Heart left ventricle (tissue), 16 donors: ENCODE measurements around the gene ARG1. TPM values are rescaled to one million over a fixed set of nuclear protein-coding genes. Genes with fewer than 3 reads are reported as not detected.

Experiments used
- ATAC-seq, 4 donors: fragments of 200-7000 bp; cut with Tn5 transposase; one replicate each; pipeline ENCODE4 v1.9.1; 2020 to 2022; ENCODE audit warnings: moderate library complexity in 4 of 4, mild to moderate bottlenecking in 3 of 4, moderate number of reproducible peaks in 1 of 4
- DNase-seq, 5 donors: peaks; one replicate each; pipeline ENCODE4 v3.0.0-alpha.2; 2020
- H3K27ac ChIP-seq, 12 donors: fragments of 200-600 bp; sonication (generic) in 4 of 12; one replicate each; pipeline versions ENCODE4 v1.5.0 to v1.8.0; 2016 to 2022; ENCODE audit warnings: mild to moderate bottlenecking in 2 of 12
- H3K27me3 ChIP-seq, 9 donors: fragments of 200-600 bp; sonication (generic) in 2 of 9; one replicate each; pipeline versions ENCODE4 v1.5.1 to v1.8.0; 2016 to 2022; ENCODE audit warnings: mild to moderate bottlenecking in 3 of 9
- H3K36me3 ChIP-seq, 9 donors: fragments of 200-600 bp; sonication (generic) in 2 of 9; one replicate each; pipeline versions ENCODE4 v1.5.0 to v1.8.0; 2018 to 2022; ENCODE audit warnings: mild to moderate bottlenecking in 2 of 9
- H3K4me1 ChIP-seq, 12 donors: fragments of 200-600 bp; sonication (generic) in 4 of 12; one replicate each; pipeline versions ENCODE4 v1.5.0 to v1.8.0; 2016 to 2022; ENCODE audit warnings: mild to moderate bottlenecking in 3 of 12
- H3K4me3 ChIP-seq, 12 donors: fragments of 200-600 bp; sonication (generic) in 4 of 12; one replicate each; pipeline versions ENCODE4 v1.5.0 to v1.8.0; 2017 to 2022; ENCODE audit warnings: mild to moderate bottlenecking in 9 of 12, moderate library complexity in 4 of 12
- H3K9me3 ChIP-seq, 12 donors: fragments of 200-600 bp; sonication (generic) in 4 of 12; one replicate each; pipeline versions ENCODE4 v1.5.0 to v1.8.0; 2016 to 2022; ENCODE audit warnings: mild to moderate bottlenecking in 1 of 12
- POLR2A ChIP-seq, 2 donors: fragments of 450-650 bp; IDR thresholded peaks; one replicate each; pipeline ENCODE4 v1.6.1; 2017; ENCODE audit warnings: antibody characterized with exemption in 2 of 2, mild to moderate bottlenecking in 2 of 2, moderate library complexity in 2 of 2
- WGBS, 4 donors: extraction: QIAGEN DNeasy Blood & Tissue Kit in 2 of 4; methylation state at CpG; one replicate each; pipeline versions ENCODE4 v1.1.5 to v1.1.7; 2013 to 2018; 5-methylcytosine and 5-hydroxymethylcytosine counted together
- intact Hi-C, 10 donors: fragments of 100-400 bp; cut with DNase I; formaldehyde crosslinking; loops; one replicate each; pipeline versions ENCODE4 v1.11.1 to v1.14.2; 2022
- polyA plus RNA-seq, 2 donors: library from polyadenylated mRNA; stranded (reverse); fragments of 200-250 nt; gene quantifications; one replicate each; pipeline ENCODE4 v1.2.3, GENCODE V29; 2013
- total RNA-seq, 9 donors: library from RNA; depleted of rRNA in 2 of 9; stranded (reverse); fragments of >200 nt in 2 of 9; fragmentation: NEBNext Ultra II Directional in 3 of 9; extraction: Animal tissue kit (Norgen Biotek cat#: 25700) in 3 of 9; gene quantifications; one replicate each; pipeline versions ENCODE4 v1.1.0 to v1.2.4, GENCODE V29; 2016 to 2023
- TF ChIP-seq, protein P1 (sequence below), 12 donors: fragments of 200-600 bp; sonication (generic) in 4 of 12; IDR thresholded peaks; one replicate each; pipeline versions ENCODE4 v1.5.0 to v1.8.0; 2018 to 2022; ENCODE audit warnings: antibody characterized with exemption in 12 of 12, mild to moderate bottlenecking in 5 of 12
- donor health status: ischemic (EF 13 %, LVEDD 7.1; RV severe dilation, severe dysfunction).
- donor health status: healthy with polysubstance abuse.
- donor health status: DM: no; HTN: yes; CAD: no.
- donor health status: DM: no; HTN: no; CAD: no.
- donor health status: ischemic (EF 25% LVEDD 6.9; RV normal size, moderate dysfunction).
- donor health status: ischemic (EF 25% LVEDD 5.7; RV mildly dilated, moderate dysfunction).
- donor health status: healthy.
- donor health status: DM: yes; HTN: yes; CAD: no.
- donor health status: ischemic (EF 35%, LVEDD 5.7; RV mildly dilated, moderate dysfunction).
- donor health status: nonischemic (EF 11% LVEDD 7.7; RV severe dilation, severe dysfunction).
- donor health status: DM: yes; HTN: yes; CAD: no.
- donor health status: PGD.
- donor health status: ischemic (EF 29% LVEDD 5.4; RV normal size, mild dysfunction).
- donor health status: nonischemic (EF 23%, LVEDD 6.1; RV moderate dilation, normal function).

The ARG1 gene
- total and polyA plus RNA-seq, 11 donors: 0.37 to 0.94 (median 0.51) TPM; not detected in 6

- intact Hi-C loops: no loop called here
- H3K4me1 ChIP-seq: no peaks in the 10 kb centered on the region
- DNase-seq: no peak
- H3K27ac ChIP-seq: no peak overlapping the region
- no peak overlapping the region for H3K4me3 ChIP-seq
- H3K36me3 ChIP-seq: peaks cover 0 to 37% (median 16%) of the 10 kb centered on the region in 9 donors
- WGBS, 4 donors: 62 to 74% (median 67%) methylated on average over 2 of the region's 2 CpGs
- no peaks in the 10 kb centered on the region for H3K9me3 ChIP-seq
- H3K27me3 ChIP-seq: no peaks in the 10 kb centered on the region
- no peak for ATAC-seq
- TF ChIP-seq, protein P1, sequence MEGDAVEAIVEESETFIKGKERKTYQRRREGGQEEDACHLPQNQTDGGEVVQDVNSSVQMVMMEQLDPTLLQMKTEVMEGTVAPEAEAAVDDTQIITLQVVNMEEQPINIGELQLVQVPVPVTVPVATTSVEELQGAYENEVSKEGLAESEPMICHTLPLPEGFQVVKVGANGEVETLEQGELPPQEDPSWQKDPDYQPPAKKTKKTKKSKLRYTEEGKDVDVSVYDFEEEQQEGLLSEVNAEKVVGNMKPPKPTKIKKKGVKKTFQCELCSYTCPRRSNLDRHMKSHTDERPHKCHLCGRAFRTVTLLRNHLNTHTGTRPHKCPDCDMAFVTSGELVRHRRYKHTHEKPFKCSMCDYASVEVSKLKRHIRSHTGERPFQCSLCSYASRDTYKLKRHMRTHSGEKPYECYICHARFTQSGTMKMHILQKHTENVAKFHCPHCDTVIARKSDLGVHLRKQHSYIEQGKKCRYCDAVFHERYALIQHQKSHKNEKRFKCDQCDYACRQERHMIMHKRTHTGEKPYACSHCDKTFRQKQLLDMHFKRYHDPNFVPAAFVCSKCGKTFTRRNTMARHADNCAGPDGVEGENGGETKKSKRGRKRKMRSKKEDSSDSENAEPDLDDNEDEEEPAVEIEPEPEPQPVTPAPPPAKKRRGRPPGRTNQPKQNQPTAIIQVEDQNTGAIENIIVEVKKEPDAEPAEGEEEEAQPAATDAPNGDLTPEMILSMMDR (IDR thresholded peaks at IDR 0.05): no peak
- no peak for TF ChIP-seq POLR2A (IDR thresholded peaks at IDR 0.05)
Observed at GRCh38 chr6:131574133-131574532, 1.1 kb downstream of the ARG1 start.

GRCh38 chr6:131574686-131575085 is 1.7 kb downstream of the ARG1 start:
- H3K27ac ChIP-seq: no peak overlapping the region
- intact Hi-C loops: no loop called here
- no peak overlapping the region for H3K4me3 ChIP-seq
- WGBS, 4 donors: 91 to 96% (median 95%) methylated on average over 4 of the region's 4 CpGs
- H3K4me1 ChIP-seq: no peaks in the 10 kb centered on the region
- H3K36me3 ChIP-seq: peaks cover 0 to 43% (median 22%) of the 10 kb centered on the region in 9 donors
- no peaks in the 10 kb centered on the region for H3K9me3 ChIP-seq
- TF ChIP-seq POLR2A (IDR thresholded peaks at IDR 0.05): no peak
- H3K27me3 ChIP-seq: no peaks in the 10 kb centered on the region
- DNase-seq (no peak), ATAC-seq (no peak)

GRCh38 chr6:131575834-131576478 is 2.9 kb downstream of the ARG1 start:
- H3K4me3 ChIP-seq: no peak overlapping the region
- DNase-seq: no peak
- ATAC-seq: peak in 1 of 4 donors; percentile 33
- intact Hi-C loops: no loop called here
- no peaks in the 10 kb centered on the region for H3K9me3 ChIP-seq
- peaks cover 0 to 55% (median 32%) of the 10 kb centered on the region in 9 donors for H3K36me3 ChIP-seq
- H3K4me1 ChIP-seq: no peaks in the 10 kb centered on the region
- no peaks in the 10 kb centered on the region for H3K27me3 ChIP-seq
- 92 to 96% (median 94%) methylated on average over 5 of the region's 5 CpGs for WGBS, 4 donors
- H3K27ac ChIP-seq: no peak overlapping the region
- TF ChIP-seq, protein P1 (IDR thresholded peaks at IDR 0.05): no peak
- TF ChIP-seq POLR2A (IDR thresholded peaks at IDR 0.05): no peak

DNA sequence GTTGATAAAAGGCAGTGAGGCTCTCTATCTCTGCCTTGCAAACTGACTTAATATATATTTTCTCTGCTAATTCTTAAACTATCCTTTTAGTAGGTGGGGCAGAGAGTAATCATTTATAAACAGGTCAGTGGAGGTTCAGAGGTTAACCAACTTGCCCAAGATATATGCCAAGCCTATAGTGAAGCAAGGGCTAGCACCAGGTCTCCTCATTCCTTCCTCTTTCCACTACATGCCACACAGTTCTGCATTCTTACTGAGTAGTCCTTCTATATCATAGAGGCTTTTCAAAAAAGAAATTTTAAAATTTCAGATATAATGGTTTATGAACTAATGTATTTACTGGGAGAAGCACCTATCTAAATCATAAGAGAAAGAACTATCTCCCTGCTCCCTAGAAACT is 8.5 kb downstream of the ARG1 start:
- Histone ChIP-seq H3K9me3 (no peaks in the 10 kb centered on the region), H3K27me3 (no peaks in the 10 kb centered on the region), H3K27ac (no peak overlapping the region), H3K4me3 (no peak overlapping the region), H3K4me1 (no peaks in the 10 kb centered on the region), H3K36me3 (peaks cover 0 to 91% (median 78%) of the 10 kb centered on the region in 9 donors)
- no peak for DNase-seq
- ATAC-seq: no peak
- intact Hi-C loops: loop anchor here in 1 of 10 donors (5.0 kb wide), 1 partner anchor 36 kb away; no protein-coding TSS in a partner anchor
- no peak for TF ChIP-seq POLR2A (IDR thresholded peaks at IDR 0.05)
- TF ChIP-seq, protein P1 (IDR thresholded peaks at IDR 0.05): no peak

- intact Hi-C loops: no loop called here
- Histone ChIP-seq H3K27ac (no peak overlapping the region), H3K9me3 (no peaks in the 10 kb centered on the region), H3K4me1 (no peaks in the 10 kb centered on the region), H3K4me3 (no peak overlapping the region), H3K36me3 (peaks cover 0 to 99% (median 93%) of the 10 kb centered on the region in 9 donors), H3K27me3 (no peaks in the 10 kb centered on the region)
- DNase-seq: no peak
- TF ChIP-seq, protein P1 (IDR thresholded peaks at IDR 0.05): no peak
- no peak for TF ChIP-seq POLR2A (IDR thresholded peaks at IDR 0.05)
- no peak for ATAC-seq
- 91 to 96% (median 92%) methylated on average over 4 of the region's 4 CpGs for WGBS, 4 donors
Observed at GRCh38 chr6:131586543-131586942, 13.5 kb downstream of the ARG1 start.
